Activated CD4-positive, alpha-beta T cell treated with anti-CD3 and anti-CD28 coated beads, Interleukin-2, amount 50 U/mL, for 48 hours (primary cell): ENCODE data around the gene ZBTB21.
"Not testable (repeated sequence)": the region's sequence is repeated elsewhere in the genome, so short reads cannot be mapped to it uniquely, and the experiment has no call there.

Source experiments
- DNase-seq, 2 experiments: peaks; one replicate each; pipeline ENCODE4 v3.0.0-alpha.2; 2020

ZBTB21 gene

GRCh38 chr21:41965461-41966013 lies 44.6 kb downstream of the ZBTB21 start:
- no peak for DNase-seq

DNA sequence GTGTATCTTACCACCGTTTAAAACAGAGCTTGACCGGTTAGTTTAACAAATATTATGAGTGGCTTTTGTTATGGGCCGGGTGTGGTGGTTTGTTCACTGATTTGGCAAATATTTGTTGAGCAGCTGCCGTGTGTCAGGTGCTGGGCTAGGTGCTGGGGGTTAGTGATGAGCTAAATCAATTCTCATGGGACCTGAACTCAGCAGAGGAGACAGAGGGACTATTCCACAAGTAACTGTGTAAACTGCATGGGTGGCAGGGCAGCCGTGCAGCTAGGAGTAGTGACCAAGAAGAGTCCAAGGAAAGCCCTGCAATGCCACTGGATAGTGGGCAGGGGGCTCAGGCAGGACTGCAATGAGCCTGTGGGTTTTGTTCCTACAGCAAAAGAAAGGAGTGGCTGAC lies 45.1 kb downstream of the ZBTB21 start:
- DNase-seq, result no peak

DNA sequence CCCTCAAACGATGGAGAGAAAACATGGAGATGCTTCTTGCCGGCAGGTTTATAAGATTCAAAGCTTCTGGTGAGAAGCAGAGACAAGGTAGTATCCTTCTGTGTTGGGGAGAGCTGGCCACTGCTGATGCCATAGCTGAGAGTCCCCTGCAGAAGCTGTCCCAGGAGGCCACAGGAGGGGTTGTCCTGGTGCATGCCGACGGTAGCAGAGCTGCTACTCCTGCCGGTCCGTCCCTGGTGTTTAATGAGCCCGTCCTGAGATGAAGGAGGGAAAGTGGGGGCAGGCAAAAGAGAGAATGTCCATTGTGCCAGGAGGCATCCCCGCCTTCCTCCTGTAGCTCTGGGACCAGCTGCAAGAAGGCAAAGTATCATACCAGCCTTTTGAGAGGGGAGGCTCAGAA lies 46.0 kb downstream of the ZBTB21 start:
- no peak for DNase-seq

- no peak for DNase-seq
These were observed 47.7 kb downstream of the ZBTB21 start for GRCh38 chr21:41962425-41962966.

DNA sequence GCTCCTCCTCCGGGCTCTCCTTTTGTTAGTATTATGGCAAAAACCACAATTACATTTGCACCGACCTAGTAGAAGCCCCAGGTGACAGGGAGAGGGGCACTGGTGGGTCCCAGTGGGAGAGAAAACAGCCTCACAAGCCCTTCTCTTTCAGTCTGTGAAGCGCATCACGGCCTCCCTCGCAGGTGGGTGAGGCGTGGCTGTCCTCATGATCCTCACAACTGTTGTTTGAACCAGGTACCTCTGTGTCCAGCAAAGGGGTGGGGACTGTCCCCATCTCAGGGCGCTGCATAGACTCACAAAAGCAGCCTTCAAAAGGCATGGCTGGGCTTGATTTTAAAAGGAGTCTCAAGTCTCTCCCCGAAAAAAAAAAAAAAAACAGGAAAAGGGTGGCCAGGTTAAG lies 48.4 kb downstream of the ZBTB21 start:
- DNase-seq, result no peak

DNA sequence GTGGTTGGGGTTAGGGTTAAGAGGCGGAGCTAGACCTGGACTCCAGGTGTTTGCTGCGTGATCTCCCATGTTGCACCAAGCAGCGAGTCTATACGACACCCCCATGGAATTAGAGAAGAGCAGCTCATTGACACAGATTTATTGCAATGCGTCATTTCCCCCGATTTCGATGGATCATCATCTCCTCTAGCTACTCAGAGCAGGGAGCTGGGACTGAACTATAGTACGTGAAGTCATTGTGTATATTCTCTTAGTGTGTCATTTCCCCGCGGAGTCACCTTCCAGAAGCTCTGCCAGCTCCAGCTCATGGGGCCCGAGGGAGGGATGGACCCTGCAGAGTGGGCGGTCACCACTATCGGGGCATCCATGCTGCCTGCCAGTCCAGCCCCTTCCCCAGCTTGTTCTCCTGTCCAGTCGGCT lies 48.9 kb downstream of the ZBTB21 start:
- DNase-seq, result no peak

DNA sequence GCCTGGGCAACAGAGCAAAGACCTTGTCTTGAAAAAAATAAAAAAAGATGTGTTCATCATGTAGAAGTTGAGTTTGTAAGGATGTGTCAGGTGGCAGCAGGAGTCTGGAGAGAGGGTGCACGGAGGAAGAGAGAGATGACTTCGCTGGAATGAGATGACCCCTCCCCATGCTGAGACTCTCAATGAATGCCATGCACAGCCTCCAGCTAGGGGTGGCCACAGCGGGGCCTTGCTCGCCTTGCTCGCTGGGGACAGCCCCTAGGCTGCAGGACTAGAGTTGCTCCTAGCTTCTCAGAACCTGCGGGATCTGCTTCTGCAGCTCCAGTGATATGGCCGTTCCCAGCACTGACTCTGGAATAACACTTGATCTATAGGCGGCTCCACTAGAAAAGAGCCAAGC lies 49.8 kb downstream of the ZBTB21 start:
- DNase-seq, result no peak

DNA sequence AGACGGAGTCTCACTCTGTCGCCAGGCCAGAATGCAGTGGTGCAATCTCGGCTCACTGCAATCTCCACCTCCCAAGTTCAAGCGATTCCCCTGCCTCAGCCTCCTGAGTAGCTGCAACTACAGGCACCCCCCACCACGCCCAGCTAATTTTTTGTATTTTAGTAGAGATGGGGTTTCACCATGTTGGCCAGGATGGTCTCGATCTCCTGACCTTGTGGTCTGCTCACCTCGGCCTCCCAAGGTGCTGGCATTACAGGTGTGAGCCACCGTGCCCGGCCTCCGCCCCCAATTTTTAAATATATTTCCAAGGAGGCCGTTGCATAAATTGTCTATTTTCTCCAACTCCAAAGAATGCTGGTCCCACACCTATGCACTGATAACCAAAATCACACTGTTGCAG lies 50.5 kb downstream of the ZBTB21 start:
- DNase-seq, result not testable (repeated sequence)

GRCh38 chr21:41958886-41959563 lies 51.1 kb downstream of the ZBTB21 start:
- DNase-seq, result no peak

DNA sequence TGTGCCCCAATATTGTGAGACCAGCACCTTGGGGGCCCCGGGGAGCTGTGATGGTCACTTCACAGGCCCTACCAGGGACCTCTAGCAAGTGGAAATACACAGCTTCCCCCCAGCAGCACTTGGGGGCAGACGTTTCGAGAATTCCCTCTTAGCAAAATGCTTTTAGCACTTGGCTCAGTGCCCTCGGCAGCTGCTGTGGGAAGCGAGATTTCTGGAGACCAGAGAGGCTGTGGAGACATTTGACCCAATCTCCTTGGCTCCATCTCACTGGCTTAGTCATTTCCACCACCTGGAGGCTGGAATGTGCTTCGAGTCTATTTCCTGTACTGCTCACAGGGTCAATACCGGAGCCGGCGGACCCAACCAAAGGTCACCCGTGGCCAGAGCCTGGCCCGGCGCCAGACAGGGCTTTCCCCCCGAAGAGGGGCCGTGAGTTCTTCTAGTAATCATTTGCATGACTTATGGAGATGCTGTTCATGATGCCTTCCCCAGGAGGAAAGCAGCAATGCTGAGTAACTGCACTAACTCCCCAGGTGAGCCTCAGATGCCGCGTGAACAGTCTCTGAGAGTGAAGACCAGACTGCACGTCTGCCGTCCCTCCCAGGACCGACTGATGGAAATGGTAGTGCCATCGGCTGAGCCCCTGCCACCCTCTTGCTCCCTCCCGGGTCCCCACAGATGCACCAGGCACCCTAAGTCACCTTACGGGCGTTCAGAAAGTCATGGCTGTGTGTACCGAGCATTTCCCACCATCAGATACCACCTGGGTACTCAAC lies 52.0 kb downstream of the ZBTB21 start:
- no peak for DNase-seq

- no peak for DNase-seq
These were observed 53.0 kb downstream of the ZBTB21 start for GRCh38 chr21:41956926-41957729.

- DNase-seq, result no peak
These were observed 54.6 kb downstream of the ZBTB21 start for GRCh38 chr21:41955516-41955915.

- DNase-seq, result no peak
These were observed 55.3 kb downstream of the ZBTB21 start for GRCh38 chr21:41954654-41955499.

GRCh38 chr21:41953831-41954653 lies 56.1 kb downstream of the ZBTB21 start, which contains the start of gene C2CD2:
TSS of gene C2CD2 (minus strand) at chr21:41954018. CDS start at chr21:41953648, 370 bp downstream.
- DNase-seq, result peak; percentile 29 to 47

DNA sequence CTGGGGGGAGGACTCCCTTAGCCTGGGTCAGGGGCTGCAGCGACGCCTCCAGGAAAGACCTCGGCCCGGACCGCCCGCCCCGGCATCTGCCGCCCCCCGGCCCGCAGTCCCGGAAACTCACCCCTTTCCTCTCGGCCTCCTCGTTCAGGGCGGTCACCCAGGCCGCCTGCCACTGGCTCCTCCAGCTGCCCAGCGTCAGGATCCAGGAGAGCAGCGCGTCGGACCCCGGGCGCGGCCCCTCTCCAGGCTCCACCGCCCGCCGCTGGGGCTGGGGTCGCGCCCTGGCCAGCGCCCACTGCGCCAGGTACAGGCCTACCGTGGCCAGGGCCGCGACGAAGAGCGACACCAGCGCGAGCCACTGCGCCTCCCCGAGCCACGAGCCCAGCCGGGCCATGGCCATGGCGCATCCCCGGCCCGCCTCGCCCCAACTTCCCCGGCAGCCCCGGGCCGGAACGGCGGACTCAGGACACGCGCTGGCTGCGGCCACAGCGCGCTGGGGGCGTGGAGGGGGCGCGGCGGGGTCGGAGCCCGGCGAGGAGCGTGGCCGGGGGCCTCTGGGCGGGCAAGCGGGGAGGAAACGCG lies 56.8 kb downstream of the ZBTB21 start:
- peak; percentile 7 to 8 for DNase-seq

GRCh38 chr21:41952568-41953248 lies 57.5 kb downstream of the ZBTB21 start:
- no peak for DNase-seq

- DNase-seq, result no peak
These were observed 58.1 kb downstream of the ZBTB21 start for GRCh38 chr21:41951876-41952567.

DNA sequence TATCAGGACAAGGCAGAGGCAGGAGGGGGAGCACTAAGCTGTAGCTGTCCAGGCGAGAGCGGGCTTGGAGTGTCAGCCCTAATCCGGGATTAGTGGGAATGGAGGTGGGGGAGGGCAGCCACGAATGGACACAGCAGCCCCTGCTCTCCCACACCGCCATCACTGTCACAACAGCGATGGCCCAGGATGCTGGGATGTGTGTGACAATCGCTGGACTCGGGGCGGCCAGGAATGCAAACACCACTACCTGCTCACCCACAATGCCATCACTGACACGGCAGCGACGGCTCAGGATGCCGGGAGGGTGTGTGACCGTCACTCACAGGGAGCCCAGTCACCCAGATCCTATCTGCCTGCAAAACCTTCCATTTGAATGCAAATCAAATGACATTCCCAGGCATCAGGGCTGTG lies 59.2 kb downstream of the ZBTB21 start:
- DNase-seq, result no peak

DNA sequence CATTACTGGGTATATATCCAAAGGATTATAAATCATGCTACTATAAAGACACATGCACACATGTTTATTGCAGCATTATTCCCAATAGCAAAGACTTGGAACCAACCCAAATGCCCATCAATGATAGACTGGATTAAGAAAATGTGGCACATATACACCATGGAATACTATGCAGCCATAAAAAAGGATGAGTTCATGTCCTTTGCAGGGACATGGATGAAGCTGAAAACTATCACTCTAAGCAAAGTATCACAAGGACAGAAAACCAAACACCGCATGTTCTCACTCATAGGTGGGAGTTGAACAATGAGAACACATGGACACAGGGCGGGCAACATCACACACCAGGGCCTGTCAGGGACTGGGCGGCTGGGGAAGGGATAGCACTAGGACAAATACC lies 60.5 kb downstream of the ZBTB21 start:
- not testable (repeated sequence) for DNase-seq
